Measurements from ENCODE around the gene LRRC1.
"Not testable (repeated sequence)": the region's sequence is repeated elsewhere in the genome, so short reads cannot be mapped to it uniquely, and the experiment has no call there.

Gene LRRC1

GRCh38 chr6:53793318-53794136, 1.3 kb upstream of the LRRC1 start:
- DNase-seq: peak; percentile 81

DNA sequence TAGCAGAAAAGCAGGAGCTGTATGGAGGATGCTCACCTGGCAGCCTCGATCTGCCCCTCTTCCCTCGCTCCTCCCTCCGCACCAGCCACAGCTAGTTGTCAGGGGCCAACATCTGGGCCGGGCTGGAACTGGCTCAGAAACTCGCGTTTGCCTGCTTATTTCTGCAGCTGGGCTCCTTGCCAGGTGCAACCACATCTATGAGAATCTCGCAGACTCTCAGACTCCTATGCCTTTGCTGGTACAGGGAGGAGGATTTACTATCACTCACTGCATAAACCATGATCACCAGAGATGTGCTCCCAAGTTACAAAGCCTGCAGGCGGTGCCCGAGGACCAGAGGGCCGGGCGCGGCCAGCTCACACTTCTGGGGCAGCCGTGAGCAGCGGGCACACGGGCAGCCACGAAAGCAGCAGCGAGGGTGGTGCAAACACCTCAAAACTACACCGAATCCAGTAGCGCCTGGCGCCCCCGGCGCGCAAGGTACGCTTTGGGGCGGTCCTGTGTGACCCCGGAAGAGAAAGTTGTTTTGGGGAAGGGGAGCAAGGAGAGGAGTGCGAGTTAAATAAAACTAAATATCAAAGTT, 577 bp upstream of the LRRC1 start:
- DNase-seq: peak; percentile 91

- peak; percentile 82 for DNase-seq
Observed at GRCh38 chr6:53795340-53795701, 516 bp downstream of the LRRC1 start.

DNA sequence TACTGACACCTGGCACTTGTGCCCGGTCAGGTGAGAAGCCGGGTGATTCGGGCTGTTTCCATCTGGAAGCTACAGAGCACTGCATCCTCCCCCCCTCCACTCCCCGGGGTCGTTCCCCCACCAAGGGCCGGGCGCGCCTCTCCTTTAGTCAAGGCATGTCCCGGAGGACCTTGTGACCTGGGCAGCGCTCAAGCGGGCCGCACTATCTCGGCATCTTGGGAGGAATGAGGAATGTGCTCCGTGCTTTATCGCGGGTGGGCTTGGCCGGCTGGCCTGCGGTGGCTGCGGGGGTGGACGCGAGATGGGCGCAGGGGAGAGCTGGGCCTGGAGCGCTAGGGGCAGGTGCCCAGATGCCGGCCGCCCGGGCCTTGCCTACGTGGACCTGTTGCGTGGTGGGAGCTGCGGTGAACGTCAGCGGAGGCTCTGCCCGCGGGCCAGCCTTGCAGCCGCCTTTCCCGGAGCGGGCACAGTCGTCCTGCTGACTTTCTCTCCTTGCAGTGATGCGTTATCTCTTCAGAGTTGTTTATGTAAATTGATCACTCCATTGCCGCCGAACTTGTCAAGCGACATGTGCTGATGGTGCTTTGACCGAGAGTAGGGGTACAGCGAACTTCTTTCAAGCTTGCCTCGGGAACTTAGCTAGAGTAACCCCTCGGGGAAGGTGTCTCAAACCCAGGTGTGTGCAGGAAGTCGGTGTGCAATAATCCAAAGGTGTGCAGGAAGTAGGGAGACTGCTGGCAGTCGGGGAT, 1.1 kb downstream of the LRRC1 start:
- DNase-seq: peak; percentile 75

- no peak for DNase-seq
Observed at GRCh38 chr6:53796451-53796780, 1.6 kb downstream of the LRRC1 start.

- no peak for DNase-seq
Observed at GRCh38 chr6:53796791-53797190, 2.0 kb downstream of the LRRC1 start.

GRCh38 chr6:53797304-53797703, 2.5 kb downstream of the LRRC1 start:
- DNase-seq: no peak

- DNase-seq: no peak
Observed at GRCh38 chr6:53799340-53799739, 4.5 kb downstream of the LRRC1 start.

DNA sequence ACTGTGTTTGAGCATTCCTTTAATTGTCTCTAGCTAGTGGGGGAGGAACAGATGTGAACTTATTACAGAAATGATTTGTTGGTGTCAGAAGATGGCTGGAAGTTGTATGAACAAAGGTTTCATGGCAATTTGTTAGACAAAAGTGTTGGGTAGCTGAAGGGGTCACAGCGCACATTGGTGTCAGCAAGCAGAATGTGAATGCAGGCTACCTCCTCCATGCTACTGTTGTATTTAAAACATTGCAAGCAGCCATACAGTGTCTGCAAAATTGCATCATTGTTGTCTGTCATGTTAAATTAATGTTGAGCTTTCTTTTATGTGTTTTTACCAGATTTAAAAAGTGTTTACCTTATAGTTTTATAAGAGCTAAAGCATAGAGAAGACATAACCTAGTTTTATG, 6.2 kb downstream of the LRRC1 start:
- no peak for DNase-seq

- DNase-seq: no peak
Observed at GRCh38 chr6:53802582-53802981, 7.8 kb downstream of the LRRC1 start.

DNA sequence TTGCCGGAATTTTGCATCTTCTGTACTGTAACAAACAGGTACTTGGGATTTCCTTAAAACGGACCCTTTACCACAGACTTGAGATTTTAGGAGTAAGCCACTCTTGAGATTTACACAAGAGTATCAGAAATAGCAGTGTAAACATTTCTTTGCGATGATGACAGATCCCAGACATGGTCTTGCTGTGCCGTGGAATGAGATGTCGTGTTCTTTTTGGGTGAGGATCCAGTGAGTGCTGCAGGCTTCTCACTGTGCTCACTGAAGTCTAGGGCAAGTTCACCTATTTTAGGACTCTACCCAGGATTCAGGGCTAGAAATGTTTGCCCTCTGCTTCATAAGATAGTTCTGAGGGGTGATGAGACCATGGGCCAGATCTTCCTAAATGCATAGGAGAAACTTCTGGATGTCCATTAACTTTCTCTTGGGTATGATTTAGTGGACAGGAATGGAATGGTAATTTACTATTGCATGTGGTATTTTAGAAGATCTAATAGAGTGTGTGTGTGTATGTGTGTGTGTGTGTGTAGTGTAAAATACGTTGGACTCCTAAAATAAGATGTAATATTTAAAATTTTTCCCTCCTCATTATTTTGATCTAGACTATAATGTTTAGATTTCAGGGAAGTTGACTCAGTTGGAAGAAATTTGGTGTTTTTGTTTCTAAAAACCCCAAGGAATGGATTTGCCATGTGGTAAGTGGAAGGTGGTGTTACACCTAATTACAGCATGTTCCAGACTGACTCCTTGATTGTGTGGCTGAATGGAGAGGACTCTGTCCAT, 8.5 kb downstream of the LRRC1 start:
- no peak for DNase-seq

DNA sequence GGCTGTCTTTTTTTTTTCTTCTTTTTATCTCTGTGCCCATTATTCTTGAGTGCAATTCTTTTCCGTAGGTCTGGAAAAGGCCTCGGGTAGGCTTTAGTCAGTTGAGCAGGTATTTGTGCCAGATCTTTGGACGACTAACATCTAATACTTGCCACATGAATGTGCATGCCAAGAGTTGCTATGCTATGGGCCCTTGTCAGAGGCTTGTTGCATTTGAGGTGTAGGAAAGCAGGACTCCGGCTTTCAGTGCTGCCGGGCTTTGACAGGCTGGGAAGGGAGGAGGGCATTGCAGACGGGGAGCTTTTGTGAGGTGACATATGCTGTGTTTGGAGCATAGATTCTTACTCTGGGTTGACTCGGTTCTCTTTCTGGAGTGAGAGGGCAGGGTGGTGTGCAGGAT, 10.2 kb downstream of the LRRC1 start:
- no peak for DNase-seq

- DNase-seq: peak; percentile 14
Observed at GRCh38 chr6:53805725-53806124, 10.9 kb downstream of the LRRC1 start.

DNA sequence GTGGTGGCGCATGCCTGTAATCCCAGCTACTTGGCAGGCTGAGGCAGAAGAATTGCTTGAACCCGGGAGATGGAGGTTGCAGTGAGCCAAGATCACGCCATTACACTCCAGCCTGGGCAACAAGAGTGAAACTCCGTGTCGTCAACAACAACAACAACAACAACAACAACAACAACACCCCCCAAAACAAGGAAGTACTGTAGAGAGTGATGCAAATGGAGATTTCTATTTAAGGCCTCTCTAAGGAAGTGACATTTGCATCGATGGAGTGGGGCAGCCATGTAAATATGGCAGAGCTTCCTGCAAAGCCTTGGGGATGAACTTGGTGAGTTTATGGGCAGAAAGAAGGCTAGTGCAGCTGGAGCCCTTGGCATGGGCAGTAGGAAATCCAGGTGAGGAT, 12.8 kb downstream of the LRRC1 start:
- DNase-seq: not testable (repeated sequence)

DNA sequence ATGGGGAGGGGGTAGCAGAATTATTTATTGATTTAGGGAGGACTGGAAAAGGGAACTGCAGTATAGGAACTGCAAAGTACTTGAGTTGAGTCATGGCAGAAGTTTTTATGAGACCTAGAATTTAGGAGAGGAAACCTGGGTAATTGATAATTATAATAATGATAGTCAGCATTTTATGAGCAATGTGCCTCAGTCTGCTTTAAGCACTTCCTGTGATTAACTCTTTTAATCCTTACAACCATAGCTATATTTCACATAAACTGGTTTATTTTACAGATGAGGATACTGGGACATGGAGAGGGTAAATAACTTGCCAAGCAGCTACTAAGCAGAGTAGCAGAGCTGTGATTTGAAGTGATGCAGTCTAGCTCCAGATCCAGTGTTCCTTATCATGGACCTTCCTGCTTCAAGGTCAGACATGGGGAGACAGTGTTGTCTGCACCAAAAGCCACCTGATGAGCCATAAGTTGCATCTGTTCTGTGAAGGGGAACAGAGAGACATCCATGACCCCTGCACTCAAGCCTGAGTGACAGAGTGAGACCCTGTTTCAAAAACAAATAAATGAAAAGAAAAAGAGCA, 13.6 kb downstream of the LRRC1 start:
- DNase-seq: no peak

- no peak for DNase-seq
Observed at GRCh38 chr6:53809691-53810090, 14.9 kb downstream of the LRRC1 start.

GRCh38 chr6:53811082-53811481, 16.3 kb downstream of the LRRC1 start:
- DNase-seq: peak; percentile 98

GRCh38 chr6:53811746-53812145, 16.9 kb downstream of the LRRC1 start:
- DNase-seq: peak; percentile 52

- DNase-seq: peak; percentile 36
Observed at GRCh38 chr6:53813096-53813495, 18.3 kb downstream of the LRRC1 start.

DNA sequence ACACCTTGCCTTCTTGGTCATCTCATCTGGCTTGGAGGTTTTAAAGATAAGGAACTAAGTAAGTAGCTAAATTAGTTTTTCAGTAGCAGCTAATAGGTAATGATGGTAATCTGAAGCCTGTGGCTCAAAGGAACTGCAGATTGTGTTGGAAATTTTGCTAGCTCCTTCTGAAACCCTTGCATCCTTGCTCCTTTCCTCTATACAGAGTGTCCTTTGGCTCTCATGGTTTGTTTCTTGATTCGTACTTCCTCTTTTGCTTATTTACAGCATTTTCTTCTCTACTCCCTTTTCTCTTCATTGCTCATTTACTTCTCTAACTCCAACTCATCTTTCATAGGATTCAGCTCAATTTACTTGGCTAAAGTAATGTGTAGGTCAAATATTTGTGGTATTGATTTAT, 19.0 kb downstream of the LRRC1 start:
- no peak for DNase-seq

GRCh38 chr6:53814353-53814752, 19.5 kb downstream of the LRRC1 start:
- no peak for DNase-seq

DNA sequence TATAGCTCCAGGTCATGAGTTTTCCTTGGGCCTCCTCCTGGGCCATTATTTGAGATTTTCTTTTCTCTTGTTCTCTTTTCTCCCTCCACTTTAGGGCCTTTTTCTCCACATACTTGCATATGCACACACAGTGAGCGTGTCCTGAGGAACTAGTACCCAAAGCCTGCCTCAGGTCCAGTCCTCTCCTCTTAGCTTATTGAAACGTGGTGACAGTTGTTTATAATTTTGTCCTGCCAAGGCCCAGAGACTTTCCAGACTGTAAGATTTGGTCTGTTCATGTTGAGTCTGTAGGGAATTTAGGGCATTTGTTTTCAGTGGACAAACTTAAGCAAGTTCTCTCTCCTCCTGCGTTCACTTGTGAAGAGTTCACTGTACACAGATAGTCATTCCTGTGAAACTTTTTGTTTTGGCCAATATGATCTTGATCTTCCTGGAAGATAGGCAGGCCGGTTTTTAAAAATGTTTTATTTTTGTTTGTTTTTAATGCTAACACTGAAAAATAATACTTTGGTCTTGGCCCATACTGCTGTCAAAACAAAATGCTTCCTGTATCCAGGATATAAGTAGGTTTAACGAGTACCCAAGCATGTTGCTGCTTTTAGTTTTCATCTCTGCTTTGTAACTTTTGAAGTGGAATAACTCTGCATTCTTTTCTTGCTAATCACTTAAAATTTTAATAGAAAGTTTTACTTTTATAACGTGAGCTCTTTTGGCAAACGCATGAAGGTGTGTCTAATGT, 20.7 kb downstream of the LRRC1 start:
- no peak for DNase-seq
